IPS-NIHi7 (cell line): Measurements from ENCODE around the gene GLT8D2.

Experiments
- DNase-seq: peaks from one replicate; pipeline ENCODE4 v3.0.0; 2012; ENCODE audit warnings: mixed read lengths; ENCODE audit errors: extremely low spot score

Gene GLT8D2

DNA sequence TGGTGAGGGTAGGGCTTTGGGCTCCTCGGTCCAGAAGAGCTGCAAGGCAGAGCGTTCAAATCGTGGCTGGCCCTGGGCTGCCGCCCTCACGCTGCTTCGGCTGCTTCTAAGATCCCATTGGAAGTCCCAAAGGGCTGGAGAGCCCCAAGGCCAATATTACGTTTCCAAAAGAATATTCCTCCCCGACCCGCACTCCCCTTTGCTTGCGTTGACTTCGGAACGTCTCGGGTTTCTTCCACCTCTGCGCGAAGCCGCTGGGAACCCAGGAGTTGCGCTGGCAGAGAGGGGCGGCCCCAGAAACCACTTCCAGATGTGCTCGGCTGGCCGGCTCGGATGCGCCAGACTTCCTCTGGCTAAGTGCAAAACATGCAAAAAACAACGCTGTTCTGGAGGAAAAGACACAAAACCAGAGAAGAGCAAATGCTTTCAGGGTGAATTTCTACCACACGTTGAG, at the start of gene GLT8D2:
Gene GLT8D2, minus strand, starts transcription at position 285 of the 454 bp plus-strand sequence. CDS start 30,539 bp downstream, outside the sequence.
- DNase-seq, result peak; percentile 73

GRCh38 chr12:104097954-104098353, 48.0 kb upstream of the GLT8D2 start:
- no peak for DNase-seq

GRCh38 chr12:104095289-104095688, 45.3 kb upstream of the GLT8D2 start:
- no peak for DNase-seq

GRCh38 chr12:104094284-104094683, 44.3 kb upstream of the GLT8D2 start:
- DNase-seq, result no peak

DNA sequence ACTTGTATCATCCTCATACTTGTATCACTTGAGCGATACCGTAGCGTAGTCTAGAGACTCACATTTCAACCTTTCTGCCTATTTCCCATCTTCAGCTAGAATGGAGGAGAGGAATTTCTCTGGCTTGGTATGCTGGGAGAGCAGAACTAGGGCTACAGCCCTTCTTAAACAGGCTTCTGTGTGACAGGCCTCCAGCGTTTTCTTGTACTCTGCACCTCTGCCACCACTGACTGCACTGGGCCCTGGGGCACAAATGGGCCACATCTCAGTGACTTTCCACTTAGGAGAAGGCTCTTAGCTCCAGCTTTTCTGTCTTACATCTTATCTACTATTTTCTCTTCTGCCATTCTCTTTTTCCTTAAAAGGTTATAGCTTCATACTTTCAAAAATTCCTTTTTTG, 41.1 kb upstream of the GLT8D2 start:
- DNase-seq, result no peak

DNA sequence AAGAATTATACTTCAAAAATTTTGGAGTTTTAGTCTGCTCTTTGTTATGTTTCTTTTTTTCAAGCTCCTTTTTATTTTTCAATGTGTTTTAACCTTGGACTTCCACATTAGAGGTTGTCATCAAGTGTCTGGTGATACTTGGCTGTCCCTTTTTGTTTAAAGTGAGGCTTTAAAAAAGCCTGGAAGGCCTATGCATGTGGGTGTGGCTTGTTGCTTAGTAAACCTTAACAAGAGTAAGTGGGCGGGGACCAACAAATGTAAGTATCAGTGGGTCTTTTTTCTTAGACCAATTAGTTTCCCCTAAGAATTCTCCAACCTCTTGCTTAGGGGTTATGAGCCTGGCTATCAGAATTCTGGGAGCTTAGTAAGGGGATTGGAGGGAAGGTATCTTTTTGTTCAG, 40.7 kb upstream of the GLT8D2 start:
- DNase-seq, result peak; percentile 22

GRCh38 chr12:104083769-104084475, 33.9 kb upstream of the GLT8D2 start:
- no peak for DNase-seq

- no peak for DNase-seq
Measured at GRCh38 chr12:104080764-104081163, 30.8 kb upstream of the GLT8D2 start.

DNA sequence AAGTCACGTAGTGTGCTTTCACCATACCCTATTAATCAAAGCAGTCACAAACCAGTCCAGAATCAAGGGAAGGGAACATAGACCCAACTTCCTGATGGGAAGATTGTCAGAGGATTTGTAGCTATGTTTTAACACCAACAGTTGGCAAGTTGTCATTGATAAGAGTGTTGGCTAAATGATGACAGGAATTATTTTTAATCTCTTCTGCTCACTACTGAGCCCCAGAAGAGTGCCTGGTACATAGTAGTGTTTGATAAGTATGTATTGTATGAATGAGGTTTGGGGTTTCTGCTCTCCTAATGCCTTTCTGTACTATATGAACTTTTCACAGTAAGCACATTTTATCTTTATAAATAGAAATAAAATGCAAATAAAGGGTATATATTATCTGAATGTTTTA, 29.0 kb upstream of the GLT8D2 start:
- no peak for DNase-seq

DNA sequence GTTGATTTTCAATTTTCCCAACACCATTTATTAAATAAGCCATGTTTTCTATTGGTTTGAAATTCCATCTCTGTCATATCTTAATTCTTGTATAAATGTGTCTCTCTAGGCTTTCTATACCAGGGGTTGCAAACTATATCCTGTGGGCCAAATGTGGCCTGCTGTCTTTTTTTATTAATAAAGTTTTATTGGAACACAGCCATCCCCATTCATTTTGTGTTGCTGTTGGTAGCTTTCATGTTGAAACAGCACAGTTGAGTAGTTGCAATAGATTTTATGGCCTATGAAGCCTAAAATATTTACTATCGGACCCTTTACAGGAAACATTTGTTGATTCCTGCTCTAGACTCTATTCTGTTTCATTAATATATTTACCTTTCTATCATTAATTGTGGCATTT, 23.7 kb upstream of the GLT8D2 start:
- DNase-seq, result no peak

GRCh38 chr12:104072099-104072498, 22.1 kb upstream of the GLT8D2 start:
- no peak for DNase-seq

DNA sequence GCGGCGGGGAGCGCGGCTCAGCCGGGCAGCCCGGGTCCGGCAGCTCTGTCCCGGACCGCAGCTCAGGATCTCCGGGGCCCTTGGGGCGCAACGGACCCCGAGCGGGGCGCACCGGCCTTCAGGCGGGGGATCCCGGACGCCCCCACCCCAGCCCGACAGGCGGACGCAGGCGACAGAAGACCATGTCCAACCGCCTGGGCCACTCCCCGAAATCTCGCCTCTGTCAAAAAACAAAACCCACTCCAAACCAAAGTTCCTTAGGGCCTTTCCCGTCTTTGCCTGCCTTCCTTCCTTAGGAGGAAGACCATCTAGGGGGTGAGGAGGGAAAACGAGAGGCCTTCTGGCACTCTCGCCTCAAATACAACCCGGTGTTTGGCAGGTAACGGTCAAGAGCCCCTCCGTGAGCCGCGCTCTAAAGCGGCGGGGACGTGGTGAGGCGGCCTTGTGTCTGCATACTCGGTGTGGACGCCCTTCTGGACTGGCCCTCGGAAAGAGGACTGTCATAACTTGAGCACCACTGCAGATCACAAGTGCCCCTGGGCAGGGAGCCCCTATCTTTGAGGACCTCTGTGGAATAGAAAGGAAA, 14.9 kb upstream of the GLT8D2 start:
- no peak for DNase-seq

DNA sequence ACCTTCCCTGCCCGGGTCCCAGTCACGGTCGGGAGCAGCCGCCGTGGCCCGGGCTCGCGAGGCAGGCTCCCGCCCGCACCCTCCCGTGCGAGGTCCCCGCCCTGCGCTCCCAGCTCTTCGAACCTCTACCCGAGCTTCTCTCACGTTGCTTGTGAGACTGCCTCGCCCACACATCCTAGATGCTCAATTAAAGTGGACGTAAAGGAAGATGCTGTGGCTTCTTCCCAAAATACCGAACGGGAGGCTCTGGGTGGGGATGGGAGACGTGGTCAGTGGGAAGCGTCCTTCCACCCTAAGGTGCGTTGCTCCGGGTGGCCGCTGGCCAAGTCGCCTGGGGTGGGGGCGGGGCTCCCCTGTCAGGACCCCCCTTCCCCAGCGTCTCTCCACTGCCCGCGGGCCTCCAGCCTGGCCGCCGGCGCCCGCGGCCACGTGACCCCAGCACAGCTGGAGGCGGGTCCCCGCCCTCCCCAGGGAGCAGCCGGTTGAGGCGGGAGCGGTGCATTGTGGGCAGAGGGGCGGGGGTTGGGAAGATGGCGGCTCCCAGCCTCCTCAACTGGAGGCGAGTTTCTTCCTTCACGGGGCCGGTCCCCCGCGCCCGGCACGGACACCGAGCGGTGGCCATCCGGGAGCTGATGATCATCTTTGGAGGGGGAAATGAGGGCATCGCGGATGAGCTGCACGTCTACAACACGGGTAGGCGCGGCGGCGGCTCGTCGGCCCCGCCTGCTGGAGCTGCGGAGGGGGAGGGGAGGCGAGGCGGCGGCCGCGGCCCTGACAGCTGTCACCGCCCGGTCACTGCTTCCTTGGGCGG, 14.2 kb upstream of the GLT8D2 start, which contains the start of gene HCFC2:
Gene HCFC2, plus strand, starts transcription at position 501 of the 811 bp plus-strand sequence. Its CDS starts 30 bp downstream, at position 531.
- peak; percentile 98 for DNase-seq

- no peak for DNase-seq
Measured at GRCh38 chr12:104063712-104064030, 13.7 kb upstream of the GLT8D2 start.

GRCh38 chr12:104060791-104061190, 10.8 kb upstream of the GLT8D2 start:
- no peak for DNase-seq

DNA sequence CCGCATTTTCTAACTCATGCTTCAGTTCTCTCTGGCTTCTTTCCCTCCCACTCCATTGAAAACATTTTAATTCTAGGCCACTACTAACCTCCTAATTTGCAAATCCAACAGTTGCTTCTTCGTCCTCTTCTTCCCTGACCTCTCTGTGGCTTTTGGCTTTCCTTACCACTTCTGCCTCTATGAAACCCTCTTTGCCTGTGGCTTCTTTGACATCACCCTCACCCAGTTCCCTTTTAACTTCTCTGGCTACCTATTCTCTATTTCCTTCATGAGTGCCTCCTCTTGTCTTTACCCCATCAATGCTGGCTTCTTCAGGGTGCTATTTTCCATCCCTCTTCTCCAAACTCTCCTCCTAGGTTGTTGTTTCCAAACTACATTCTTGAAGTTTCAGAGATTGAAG, 10.0 kb upstream of the GLT8D2 start:
- no peak for DNase-seq

DNA sequence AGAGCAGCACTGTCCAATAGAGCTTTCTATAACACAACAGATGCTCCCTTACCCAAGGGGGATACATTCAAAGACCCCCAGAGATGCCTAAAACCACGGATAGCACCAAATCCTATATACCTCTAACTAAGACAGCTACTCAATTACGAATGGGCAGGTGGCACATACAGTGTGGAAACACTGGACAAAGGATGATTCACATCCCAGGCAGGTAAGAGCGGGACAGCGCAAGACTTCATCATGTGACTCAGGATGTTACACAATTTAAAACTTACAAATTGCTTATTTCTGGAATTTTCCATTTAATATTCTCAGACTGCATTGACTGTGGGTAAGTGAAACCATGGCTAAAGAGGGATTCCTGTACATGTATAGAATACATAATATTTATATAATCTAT, 8.8 kb upstream of the GLT8D2 start:
- no peak for DNase-seq

DNA sequence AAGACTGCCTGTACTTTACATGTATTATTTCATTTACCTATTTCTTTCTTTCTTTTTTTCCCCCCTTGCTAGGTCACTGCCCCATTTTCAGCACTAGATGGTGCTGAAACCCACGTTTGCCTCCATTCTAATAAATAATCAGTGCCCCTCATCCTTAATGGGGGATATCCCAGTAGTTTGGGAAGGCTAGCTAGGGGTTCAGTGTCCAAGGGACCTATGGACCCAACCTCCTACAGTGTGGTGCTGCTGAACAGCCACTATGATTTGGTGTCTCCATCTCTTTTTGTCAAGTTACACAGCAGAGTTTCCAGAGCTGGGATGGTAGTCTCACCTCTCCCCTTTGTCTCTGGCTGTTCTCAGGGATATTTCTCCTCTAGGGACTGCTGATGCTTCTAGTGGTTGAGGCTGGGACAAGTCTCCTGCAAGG, 7.8 kb upstream of the GLT8D2 start:
- peak; percentile 46 for DNase-seq

GRCh38 chr12:104056419-104056972, 6.5 kb upstream of the GLT8D2 start:
- no peak for DNase-seq

GRCh38 chr12:104055686-104056388, 5.8 kb upstream of the GLT8D2 start:
- no peak for DNase-seq

GRCh38 chr12:104054681-104055346, 4.8 kb upstream of the GLT8D2 start:
- peak; percentile 35 for DNase-seq
